Endothelial cell of umbilical vein (primary cell): ENCODE data around the gene CCNY. TPM values are rescaled to one million over a fixed set of nuclear protein-coding genes. Genes with fewer than 3 reads are reported as not detected.
A peak's percentile ranks its signal among the peaks of the same experiment; 100 is the strongest.

Experiments used
- BruUV-seq: library from RNA; stranded (reverse); fragments of 400-500 nt; replicated peaks from 2 replicates; lab custom pipeline; 2021; lab: Mats Ljungman, UMichigan
- CTCF ChIA-PET: fragments of 300-600, 350-600 bp; sonication (Branson Sonifier 250); formaldehyde crosslinking; loops from one replicate; lab custom pipeline; 2021; ENCODE audit warnings: antibody characterized with exemption, inconsistent platforms; lab: Charles Lee
- POLR2A ChIA-PET: fragments of 300-600, 350-600 bp; sonication (Branson Sonifier 250); formaldehyde crosslinking; loops from one replicate; lab custom pipeline; 2021; ENCODE audit warnings: antibody characterized with exemption, inconsistent platforms; lab: Charles Lee
- DNase-seq: peaks from one replicate; pipeline ENCODE4 v3.0.0-alpha.2; 2011; ENCODE audit warnings: low read depth, low spot score
- FAIRE-seq: peaks from 2 replicates; lab custom pipeline; 2011; peaks lifted over from hg19 to GRCh38; lab: Jason Lieb, UNC
- H2AFZ ChIP-seq: 2 replicates; pipeline ENCODE4 v1.6.0; 2012; ENCODE audit warnings: low read depth, low read length, control low read depth, inconsistent platforms
- H3K27ac ChIP-seq: 2 replicates; pipeline ENCODE4 v1.5.1; 2011; ENCODE audit warnings: low read depth, mild to moderate bottlenecking, control low read depth, low read length, moderate library complexity; ENCODE audit not compliant: insufficient read depth
- H3K27me3 ChIP-seq, 2 experiments: 2 replicates each; pipeline versions ENCODE4 v1.6.0 to v1.6.1; 2011; ENCODE audit warnings: low read length in 2 of 2, mixed read lengths in 1 of 2; ENCODE audit not compliant: control insufficient read depth in 2 of 2, insufficient read depth in 2 of 2
- H3K36me3 ChIP-seq, 2 experiments: 2 replicates in 1 of 2; 3 replicates in 1 of 2; pipeline ENCODE4 v1.5.1; 2011; ENCODE audit warnings: low read length in 2 of 2, mild to moderate bottlenecking in 1 of 2, moderate library complexity in 1 of 2; ENCODE audit not compliant: control insufficient read depth in 2 of 2, insufficient read depth in 2 of 2; ENCODE audit errors: extremely low read depth in 1 of 2
- H3K4me1 ChIP-seq: 3 replicates; pipeline ENCODE4 v1.5.1; 2011; ENCODE audit warnings: mild to moderate bottlenecking, low read length; ENCODE audit not compliant: control insufficient read depth, insufficient read depth; ENCODE audit errors: extremely low read depth
- H3K4me2 ChIP-seq: 2 replicates; pipeline ENCODE4 v1.6.1; 2011; ENCODE audit warnings: low read length, control low read depth, mixed read lengths; ENCODE audit not compliant: insufficient read depth
- H3K4me3 ChIP-seq, 3 experiments: fragments of 200-600 bp in 1 of 3; sonication (generic), shearing (Covaris generic) in 1 of 3; replicated peaks in 1 of 3; 2 replicates each; pipeline ENCODE4 v1.5.1; 2011 to 2016; ENCODE audit warnings: control low read depth in 3 of 3, low read length in 3 of 3, mild to moderate bottlenecking in 2 of 3, inconsistent platforms in 1 of 3, low read depth in 1 of 3, moderate library complexity in 1 of 3; ENCODE audit not compliant: insufficient read depth in 1 of 3
- H3K79me2 ChIP-seq: 2 replicates; pipeline ENCODE4 v1.6.0; 2012; ENCODE audit warnings: low read length, inconsistent platforms; ENCODE audit not compliant: control insufficient read depth, insufficient read depth
- H3K9ac ChIP-seq: replicated peaks from 2 replicates; pipeline ENCODE3; 2011; ENCODE audit warnings: low read length, control low read depth; ENCODE audit not compliant: insufficient read depth; ENCODE audit errors: extremely low read depth
- H3K9me1 ChIP-seq: replicated peaks from 3 replicates; pipeline ENCODE4 v1.6.0; 2011; ENCODE audit warnings: mild to moderate bottlenecking, low read length; ENCODE audit not compliant: control insufficient read depth, insufficient read depth; ENCODE audit errors: extremely low read depth
- H3K9me3 ChIP-seq: replicated peaks from 2 replicates; pipeline ENCODE4 v1.5.1; 2012; ENCODE audit warnings: low read length, inconsistent platforms; ENCODE audit not compliant: control insufficient read depth, insufficient read depth
- H4K20me1 ChIP-seq: replicated peaks from 2 replicates; pipeline ENCODE3; 2011; ENCODE audit warnings: mild to moderate bottlenecking, low read length; ENCODE audit not compliant: control insufficient read depth, insufficient read depth; ENCODE audit errors: extremely low read depth
- CTCF ChIP-seq, 2 donors: IDR thresholded peaks; 1 replicate in 1 of 2; 2 replicates in 1 of 2; pipeline ENCODE4 v1.5.1; 2011; ENCODE audit warnings: low read length in 2 of 2, mild to moderate bottlenecking in 2 of 2, moderate library complexity in 2 of 2, control low read depth in 1 of 2, inconsistent platforms in 1 of 2, low read depth in 1 of 2; ENCODE audit not compliant: insufficient read depth in 1 of 2; ENCODE audit errors: extremely low read depth in 1 of 2
- EZH2 ChIP-seq: IDR thresholded peaks from 2 replicates; pipeline ENCODE4 v1.6.1; 2012; ENCODE audit warnings: borderline replicate concordance, low read depth, mild to moderate bottlenecking, moderate library complexity, low read length, inconsistent platforms; ENCODE audit not compliant: severe bottlenecking
- FOS ChIP-seq: IDR thresholded peaks from 2 replicates; pipeline ENCODE4 v1.6.1; 2011; ENCODE audit warnings: mild to moderate bottlenecking, low read length, moderate library complexity, borderline replicate concordance; ENCODE audit not compliant: insufficient read depth
- GATA2 ChIP-seq: IDR thresholded peaks from 2 replicates; pipeline ENCODE4 v1.7.0; 2011; ENCODE audit warnings: low read depth, mild to moderate bottlenecking, moderate library complexity, mixed read lengths, low read length; ENCODE audit not compliant: insufficient read length, insufficient read depth
- JUN ChIP-seq: IDR thresholded peaks from 2 replicates; pipeline ENCODE4 v1.6.1; 2011; ENCODE audit warnings: borderline replicate concordance, low read depth; ENCODE audit not compliant: insufficient read length, insufficient read depth
- MAX ChIP-seq: IDR thresholded peaks from 2 replicates; pipeline ENCODE4 v1.6.1; 2011; ENCODE audit not compliant: insufficient read depth, insufficient read length
- MYC ChIP-seq: IDR thresholded peaks from one replicate; pipeline ENCODE4 v1.6.1; 2011; ENCODE audit warnings: mild to moderate bottlenecking, low read depth, low read length
- POLR2A ChIP-seq: IDR thresholded peaks from 2 replicates; pipeline ENCODE4 v1.6.1; 2012; ENCODE audit warnings: low read depth, mild to moderate bottlenecking, control low read depth, low read length
- POLR2AphosphoS5 ChIP-seq: IDR thresholded peaks from 2 replicates; pipeline ENCODE4 v1.6.1; 2012; ENCODE audit warnings: low read depth, mild to moderate bottlenecking, control low read depth, low read length, moderate library complexity; ENCODE audit not compliant: insufficient read depth
- dilution Hi-C: fragments of 300-500 bp; cut with MboI; formaldehyde crosslinking; loops from one replicate; pipeline ENCODE4 v1.15.0; 2019; ENCODE audit warnings: low sequenced_read_pairs; ENCODE audit not compliant: extremely low pct_ligation_motif_present
- intact Hi-C: fragments of 100-400 bp; cut with micrococcal nuclease; formaldehyde crosslinking; loops from one replicate; pipeline ENCODE4 v1.10.0; 2022
- polyA plus RNA-seq, 4 experiments: library from polyadenylated mRNA; depleted of rRNA in 3 of 4; stranded (reverse) in 3 of 4; unstranded in 1 of 4; fragments of >200 nt; gene quantifications; 2 replicates each; pipeline versions ENCODE4 v1.2.1 to v1.2.3, GENCODE V29; 2011 to 2012; ENCODE audit warnings: missing spikeins in 1 of 4
- total RNA-seq: library from RNA; stranded (reverse); gene quantifications from 2 replicates; pipeline ENCODE4 v1.2.3, GENCODE V29; 2021

The CCNY gene
- total and polyA plus RNA-seq, 2 donors (not counting 3 experiments of a cell fraction or from before 2014, with no cell fraction given), result 61.5 to 107 TPM

GRCh38 chr10:35421553-35422178, 85.4 kb downstream of the CCNY start:
- dilution Hi-C loops (no loop called here), intact Hi-C loops (loop anchor here (1.0 to 5.0 kb wide), 7 partner anchors 26 to 295 kb away; partner anchors contain the start of genes CCNY and CREM)
- ChIA-PET POLR2A (interaction anchor here (1.3 to 2.2 kb wide), 2 partner anchors 26 to 42 kb away, joined by 3 to 10 read pairs; no protein-coding TSS in a partner anchor), CTCF (interaction anchor here (0.8 to 3.1 kb wide), 19 partner anchors 9 to 302 kb away, joined by 3 to 15 read pairs (median 4); no protein-coding TSS in a partner anchor)
- Histone ChIP-seq H3K36me3 (no peaks in the 10 kb centered on the region), H3K9ac (peak overlapping the region; percentile 79), H3K27ac (peak overlapping the region; percentile 96), H2AFZ (no peak overlapping the region), H3K9me1 (no peaks in the 10 kb centered on the region), H3K79me2 (peaks cover 83% of the 10 kb centered on the region), H3K27me3 (no peaks in the 10 kb centered on the region), H3K4me3 (no peak overlapping the region), H3K4me1 (peaks cover 73% of the 10 kb centered on the region), H4K20me1 (no peaks in the 10 kb centered on the region), H3K9me3 (no peaks in the 10 kb centered on the region), H3K4me2 (peak overlapping the region; percentile 75)
- TSS peak; percentile 73 for BruUV-seq
- TF ChIP-seq CTCF (IDR thresholded peaks at IDR 0.05; ENCODE audit: extremely low read depth in 1 of 2, insufficient read depth in 1 of 2, low read depth in 1 of 2, low read length in 2 of 2) (no peak), EZH2 (no peak), JUN (peak; percentile 86), FOS (peak; percentile 94), MAX (no peak), GATA2 (peak; percentile 73), POLR2A (peak; percentile 50), MYC (no peak), POLR2AphosphoS5 (peak; percentile 68)
- peak; percentile 92 for DNase-seq
- peak; percentile 81 for FAIRE-seq
